K562 (cell line): ENCODE results near the gene GREB1. TPM values are rescaled to one million over a fixed set of nuclear protein-coding genes. Genes with fewer than 3 reads are reported as not detected.
A peak's percentile ranks its signal among the peaks of the same experiment; 100 is the strongest.

ENCODE experiments used
- ATAC-seq: fragments of 200-7000 bp; cut with Tn5 transposase; 3 replicates; pipeline ENCODE4 v1.9.1; 2020; ENCODE audit warnings: moderate library complexity
- BruUV-seq: library from RNA; stranded (reverse); fragments of 400-500 nt; replicated peaks from 2 replicates; lab custom pipeline; 2021; lab: Mats Ljungman, UMichigan
- CTCF ChIA-PET: fragments of 300-600 bp; formaldehyde crosslinking; extraction: SDS; loops from one replicate; lab custom pipeline; 2021; ENCODE audit warnings: low intra/inter-chr PET ratio; lab: Yijun Ruan, JAX
- POLR2A ChIA-PET: fragments of 300-600, 350-650 bp; sonication (Branson Sonifier 250); formaldehyde crosslinking; extraction: SDS; loops from one replicate; lab custom pipeline; 2021; ENCODE audit warnings: antibody characterized with exemption, inconsistent platforms; lab: Yijun Ruan, JAX
- DNase-seq, 4 experiments: peaks; one replicate each; pipeline versions ENCODE4 v3.0.0 to v3.0.0-alpha.2; 2011 to 2018; ENCODE audit warnings: low spot score in 3 of 4, mixed read lengths in 3 of 4; ENCODE audit errors: extremely low read depth in 1 of 4
- FAIRE-seq: peaks from 2 replicates; lab custom pipeline; 2011; peaks lifted over from hg19 to GRCh38; lab: Jason Lieb, UNC
- H2AFZ ChIP-seq: 2 replicates; pipeline ENCODE4 v1.6.0; 2011; ENCODE audit warnings: low read depth, low read length, control low read depth, inconsistent platforms
- H3K27ac ChIP-seq: fragments of 200-600 bp; 3 replicates; pipeline ENCODE4 v1.8.0; 2011; ENCODE audit warnings: low read depth, mild to moderate bottlenecking, control low read depth, inconsistent platforms, low read length, moderate library complexity, mixed read lengths; ENCODE audit errors: extremely low read depth
- H3K27me3 ChIP-seq, 2 experiments: fragments of 300-600 bp in 1 of 2; 2 replicates in 1 of 2; 3 replicates in 1 of 2; pipeline versions ENCODE4 v1.6.0 to v1.8.0; 2011; ENCODE audit warnings: inconsistent platforms in 2 of 2, low read length in 2 of 2, mild to moderate bottlenecking in 1 of 2, mixed read lengths in 1 of 2, moderate library complexity in 1 of 2; ENCODE audit not compliant: control insufficient read depth in 2 of 2, insufficient read depth in 2 of 2
- H3K36me3 ChIP-seq: fragments of 300-600 bp; 3 replicates; pipeline ENCODE4 v1.8.0; 2011; ENCODE audit warnings: mild to moderate bottlenecking, low read length, inconsistent platforms; ENCODE audit not compliant: control insufficient read depth, insufficient read depth
- H3K4me1 ChIP-seq, 2 experiments: fragments of 200-600 bp in 1 of 2; replicated peaks in 1 of 2; 2 replicates in 1 of 2; 3 replicates in 1 of 2; pipeline versions ENCODE4 v1.5.1 to v1.8.0; 2011; ENCODE audit warnings: inconsistent platforms in 2 of 2, low read length in 2 of 2, mild to moderate bottlenecking in 1 of 2, mixed read lengths in 1 of 2, moderate library complexity in 1 of 2; ENCODE audit not compliant: control insufficient read depth in 2 of 2, insufficient read depth in 2 of 2
- H3K4me2 ChIP-seq: 2 replicates; pipeline ENCODE4 v1.6.1; 2011; ENCODE audit warnings: low read length, control low read depth, inconsistent platforms, mixed read lengths; ENCODE audit not compliant: insufficient read depth
- H3K4me3 ChIP-seq: fragments of 200-600 bp; sonication (generic), shearing (Covaris generic); 2 replicates; pipeline ENCODE4 v1.5.1; 2016; ENCODE audit warnings: control low read depth, inconsistent platforms
- H3K79me2 ChIP-seq: fragments of 200-600 bp; 3 replicates; pipeline ENCODE4 v1.8.0; 2011; ENCODE audit warnings: low read length, inconsistent platforms; ENCODE audit not compliant: control insufficient read depth, insufficient read depth
- H3K9ac ChIP-seq, 2 experiments: 2 replicates each; pipeline versions ENCODE4 v1.6.0 to v1.6.1; 2011; ENCODE audit warnings: low read depth in 2 of 2, low read length in 2 of 2, control low read depth in 1 of 2, inconsistent platforms in 1 of 2, mild to moderate bottlenecking in 1 of 2, mixed read lengths in 1 of 2; ENCODE audit not compliant: insufficient read depth in 1 of 2
- H3K9me1 ChIP-seq: one replicate; pipeline ENCODE4 v1.6.0; 2011; ENCODE audit warnings: inconsistent platforms, mild to moderate bottlenecking, low read length, moderate library complexity; ENCODE audit not compliant: control insufficient read depth, insufficient read depth
- H3K9me3 ChIP-seq: replicated peaks from 2 replicates; pipeline ENCODE4 v1.5.1; 2011; ENCODE audit warnings: low read depth, low read length, inconsistent platforms; ENCODE audit not compliant: control insufficient read depth, insufficient read depth
- H4K20me1 ChIP-seq: replicated peaks from 2 replicates; pipeline ENCODE4 v1.6.1; 2011; ENCODE audit warnings: low read length, inconsistent platforms, mixed read lengths; ENCODE audit not compliant: control insufficient read depth, insufficient read depth
- E2F1 ChIP-seq: sonication (generic); formaldehyde crosslinking; IDR thresholded peaks from 2 replicates; pipeline ENCODE4 v1.8.1; 2023; ENCODE audit warnings: mild to moderate bottlenecking, missing genetic modification reagents, moderate library complexity
- EGR1 ChIP-seq: fragments of 450-650 bp; conservative IDR thresholded peaks from 2 replicates; pipeline ENCODE4 v1.6.1; 2017; ENCODE audit warnings: mild to moderate bottlenecking
- GABPB1 ChIP-seq: sonication (generic); formaldehyde crosslinking; IDR thresholded peaks from 2 replicates; pipeline ENCODE4 v1.8.0; 2022; ENCODE audit warnings: mild to moderate bottlenecking, missing genetic modification reagents
- ZNF263 ChIP-seq: sonication (generic); formaldehyde crosslinking; IDR thresholded peaks from 2 replicates; pipeline ENCODE4 v1.8.0; 2022; ENCODE audit warnings: mild to moderate bottlenecking, missing genetic modification reagents, borderline replicate concordance
- WGBS: fragments of 100-300 bp; shearing (Covaris generic); methylation state at CpG from one replicate; pipeline ENCODE4 v1.1.6; 2016; ENCODE audit warnings: low coverage, mixed read lengths; ENCODE audit not compliant: insufficient coverage; ENCODE audit errors: missing lambda C conversion rate; 5-methylcytosine and 5-hydroxymethylcytosine counted together
- in situ Hi-C: fragments of 300-500 bp; cut with MboI; formaldehyde crosslinking; loops from 4 replicates; pipeline ENCODE4 v1.15.0; 2018; ENCODE audit warnings: inconsistent platforms, mixed read lengths
- intact Hi-C: fragments of 100-400 bp; cut with micrococcal nuclease; formaldehyde crosslinking; loops from 2 replicates; pipeline ENCODE4 v1.14.2; 2022
- polyA plus RNA-seq, 8 experiments: library from polyadenylated mRNA; depleted of rRNA in 4 of 8; stranded (reverse) in 5 of 8; unstranded in 3 of 8; fragments of >200 nt; fragmentation: Nextera tagmentation in 2 of 8; fragmentation: Illumina TruSeq in 1 of 8; extraction: Ambion mirVana in 2 of 8; extraction: Trizol in 1 of 8; gene quantifications; 2 replicates each; pipeline versions ENCODE4 v1.2.1 to v1.2.3, GENCODE V29; 2011 to 2014; ENCODE audit warnings: inconsistent platforms in 1 of 8, missing spikeins in 1 of 8
- total RNA-seq, 7 experiments: library from RNA; depleted of rRNA in 6 of 7; stranded (reverse); fragments of >200 nt in 6 of 7; fragmentation: Illumina TruSeq in 2 of 7; extraction: Trizol in 2 of 7; gene quantifications; 2 replicates each; pipeline versions ENCODE4 v1.2.1 to v1.2.3, GENCODE V29; 2011 to 2021; ENCODE audit warnings: low replicate concordance in 1 of 7

Gene GREB1
- total and polyA plus RNA-seq, 9 of the 15 experiments (the other 6 are each of a cell fraction or from before 2014, with no cell fraction given) = 0.04 to 0.86 (median 0.10) TPM; not detected in 1

- TF ChIP-seq GABPB1 (CRISPR knock-in tag) (no peak), ZNF263 (CRISPR knock-in tag) (peak; percentile 73; the same call in 1 of the 2 replicates)
- Histone ChIP-seq H3K9ac (no peak overlapping the region), H3K36me3 (no peaks in the 10 kb centered on the region), H3K4me2 (no peak overlapping the region), H4K20me1 (peaks cover 14% of the 10 kb centered on the region; the same call in 1 of the 2 replicates), H3K4me3 (no peak overlapping the region), H3K79me2 (no peaks in the 10 kb centered on the region), H3K27me3 (peaks cover 64 to 83% of the 10 kb centered on the region in 2 experiments), H3K9me1 (no peaks in the 10 kb centered on the region), H3K9me3 (no peaks in the 10 kb centered on the region), H2AFZ (no peak overlapping the region), H3K27ac (no peak overlapping the region), H3K4me1 (peaks cover 0 to 11% of the 10 kb centered on the region in 2 experiments; a peak in 2 of 5 replicates)
- FAIRE-seq = no peak
- no TSS peak for BruUV-seq
- peak; percentile 54; the same call in 2 of the 3 replicates for ATAC-seq
- 9% methylated on average over 33 of the region's 33 CpGs for WGBS
- DNase-seq = no peak
- CTCF ChIA-PET = no interaction called here
- in situ Hi-C loops (no loop called here), intact Hi-C loops (no loop called here)
- POLR2A ChIA-PET = interaction anchor here (0.6 kb wide), 1 partner anchor 29 kb away, joined by 3 read pairs; no protein-coding TSS in a partner anchor
Measured at GRCh38 chr2:11617984-11618707, 84.3 kb downstream of the GREB1 start.

GRCh38 chr2:11618708-11619062 lies 84.8 kb downstream of the GREB1 start:
- Histone ChIP-seq H2AFZ (no peak overlapping the region), H3K9me3 (no peaks in the 10 kb centered on the region), H3K27ac (no peak overlapping the region), H3K4me3 (no peak overlapping the region), H4K20me1 (peaks cover 9% of the 10 kb centered on the region; the same call in 1 of the 2 replicates), H3K9me1 (no peaks in the 10 kb centered on the region), H3K36me3 (no peaks in the 10 kb centered on the region), H3K4me2 (no peak overlapping the region), H3K9ac (no peak overlapping the region), H3K4me1 (peaks cover 0 to 11% of the 10 kb centered on the region in 2 experiments; a peak in 2 of 5 replicates), H3K27me3 (peaks cover 61 to 83% of the 10 kb centered on the region in 2 experiments), H3K79me2 (no peaks in the 10 kb centered on the region)
- peak; percentile 6; the same call in 1 of the 2 replicates for TF ChIP-seq EGR1
- no peak for TF ChIP-seq E2F1 (CRISPR knock-in tag)
- DNase-seq = no peak
- ChIA-PET CTCF (no interaction called here), POLR2A (interaction anchor here (0.6 kb wide), 1 partner anchor 29 kb away, joined by 3 read pairs; no protein-coding TSS in a partner anchor)
- intact Hi-C loops (no loop called here), in situ Hi-C loops (no loop called here)
- FAIRE-seq = no peak
- peak; percentile 39; the same call in 2 of the 3 replicates for ATAC-seq
- 8% methylated on average over 9 of the region's 20 CpGs for WGBS
- BruUV-seq = no TSS peak
